CD14-positive monocyte (primary cell): ENCODE data around the gene TMEM14A. TPM values are rescaled to one million over a fixed set of nuclear protein-coding genes. Genes with fewer than 3 reads are reported as not detected.

Experiments
- DNase-seq, 3 donors: peaks; one replicate each; pipeline ENCODE4 v3.0.0-alpha.2; 2011 to 2022
- H2AFZ ChIP-seq: 2 replicates; pipeline ENCODE4 v1.6.0; 2012; ENCODE audit warnings: mild to moderate bottlenecking, low read depth, low read length, inconsistent platforms; ENCODE audit not compliant: insufficient read depth, poor library complexity, severe bottlenecking
- H3K27ac ChIP-seq, 2 donors: 1 replicate in 1 of 2; 2 replicates in 1 of 2; pipeline ENCODE4 v1.5.1; 2012 to 2013; ENCODE audit warnings: low read length in 2 of 2, control low read depth in 1 of 2, inconsistent platforms in 1 of 2, low read depth in 1 of 2, mild to moderate bottlenecking in 1 of 2
- H3K27me3 ChIP-seq, 2 donors: one replicate each; pipeline versions ENCODE4 v1.6.0 to v1.6.1; 2011 to 2013; ENCODE audit warnings: low read length in 2 of 2; ENCODE audit not compliant: control insufficient read depth in 2 of 2, insufficient read depth in 2 of 2
- H3K36me3 ChIP-seq, 2 donors: replicated peaks in 1 of 2; 1 replicate in 1 of 2; 2 replicates in 1 of 2; pipeline versions ENCODE4 v1.5.1 to v1.6.1; 2012 to 2013; ENCODE audit warnings: low read length in 2 of 2, control low read depth in 1 of 2, inconsistent platforms in 1 of 2, mild to moderate bottlenecking in 1 of 2; ENCODE audit not compliant: insufficient read depth in 2 of 2, control insufficient read depth in 1 of 2
- H3K4me1 ChIP-seq, 2 donors: 1 replicate in 1 of 2; 2 replicates in 1 of 2; pipeline versions ENCODE4 v1.5.1 to v1.6.1; 2012 to 2013; ENCODE audit warnings: low read length in 2 of 2, control low read depth in 1 of 2, inconsistent platforms in 1 of 2, mild to moderate bottlenecking in 1 of 2, moderate library complexity in 1 of 2; ENCODE audit not compliant: insufficient read depth in 2 of 2, control insufficient read depth in 1 of 2
- H3K4me2 ChIP-seq: replicated peaks from 2 replicates; pipeline ENCODE3; 2012; ENCODE audit warnings: low read length, moderate library complexity, mild to moderate bottlenecking; ENCODE audit not compliant: poor library complexity, severe bottlenecking; ENCODE audit errors: extremely low read depth
- H3K4me3 ChIP-seq, 3 experiments: fragments of 200-600 bp in 1 of 3; sonication (generic) in 1 of 3; replicated peaks in 1 of 3; 1 replicate in 2 of 3; 2 replicates in 1 of 3; pipeline ENCODE4 v1.5.1; 2011 to 2013; ENCODE audit warnings: low read length in 3 of 3, mild to moderate bottlenecking in 3 of 3, control low read depth in 2 of 3, low read depth in 2 of 3, inconsistent platforms in 1 of 3, moderate library complexity in 1 of 3
- H3K79me2 ChIP-seq: 2 replicates; pipeline ENCODE4 v1.6.0; 2012; ENCODE audit warnings: mild to moderate bottlenecking, control low read depth, inconsistent platforms, low read length, moderate library complexity; ENCODE audit not compliant: insufficient read depth
- H3K9ac ChIP-seq: 2 replicates; pipeline ENCODE4 v1.6.0; 2017; ENCODE audit warnings: low read length, mild to moderate bottlenecking; ENCODE audit not compliant: insufficient read depth, poor library complexity, severe bottlenecking
- H3K9me3 ChIP-seq, 2 donors: replicated peaks in 1 of 2; 1 replicate in 1 of 2; 2 replicates in 1 of 2; pipeline versions ENCODE4 v1.5.1 to v1.6.1; 2012 to 2013; ENCODE audit warnings: low read length in 2 of 2, control low read depth in 1 of 2; ENCODE audit not compliant: control insufficient read depth in 1 of 2, insufficient read depth in 1 of 2
- H4K20me1 ChIP-seq: 2 replicates; pipeline ENCODE4 v1.6.0; 2012; ENCODE audit warnings: mild to moderate bottlenecking, low read length, control low read depth, moderate library complexity; ENCODE audit not compliant: insufficient read depth
- H3K27ac Mint-ChIP-seq, 7 donors: one replicate each; pipeline ENCODE4 v1.8.0; 2020; ENCODE audit warnings: mild to moderate bottlenecking in 7 of 7, mixed read lengths in 7 of 7, moderate library complexity in 6 of 7, inconsistent platforms in 2 of 7
- H3K27me3 Mint-ChIP-seq, 3 donors: one replicate each; pipeline ENCODE4 v1.8.0; 2021 to 2022; ENCODE audit warnings: low read depth in 3 of 3, mild to moderate bottlenecking in 3 of 3, mixed read lengths in 3 of 3, moderate library complexity in 3 of 3, inconsistent platforms in 1 of 3
- H3K36me3 Mint-ChIP-seq, 2 donors: one replicate each; pipeline ENCODE4 v1.8.0; 2020; ENCODE audit warnings: mixed read lengths in 2 of 2, inconsistent platforms in 1 of 2, mild to moderate bottlenecking in 1 of 2
- H3K4me1 Mint-ChIP-seq: one replicate; pipeline ENCODE4 v1.8.0; 2020; ENCODE audit warnings: mild to moderate bottlenecking, mixed read lengths
- H3K4me3 Mint-ChIP-seq, 2 donors: one replicate each; pipeline ENCODE4 v1.8.0; 2020; ENCODE audit warnings: mild to moderate bottlenecking in 2 of 2, mixed read lengths in 2 of 2, moderate library complexity in 1 of 2
- H3K9me3 Mint-ChIP-seq, 7 donors: one replicate each; pipeline ENCODE4 v1.8.0; 2020 to 2022; ENCODE audit warnings: mixed read lengths in 7 of 7, mild to moderate bottlenecking in 6 of 7, moderate library complexity in 6 of 7, inconsistent platforms in 2 of 7
- WGBS: methylation state at CpG from one replicate; pipeline ENCODE4 v1.1.5; 2013; ENCODE audit warnings: missing lambda C conversion rate; ENCODE audit not compliant: insufficient coverage; 5-methylcytosine and 5-hydroxymethylcytosine counted together
- intact Hi-C, 2 donors: fragments of 100-400 bp; cut with micrococcal nuclease; formaldehyde crosslinking; loops; one replicate each; pipeline versions ENCODE4 v1.15.0 to v1.15.1; 2023
- polyA plus RNA-seq, 3 donors: library from polyadenylated mRNA; depleted of rRNA in 1 of 3; unstranded in 2 of 3; stranded (reverse) in 1 of 3; fragments of 300-500 nt in 2 of 3; fragments of >200 nt in 1 of 3; fragmentation: Illumina TruSeq in 2 of 3; gene quantifications; 1 replicate in 2 of 3; 2 replicates in 1 of 3; pipeline ENCODE4 v1.2.3, GENCODE V29; 2012 to 2021
- TF ChIP-seq, protein P1 (sequence below): fragments of 200-600 bp; IDR thresholded peaks from one replicate; pipeline ENCODE4 v1.8.0; 2022; ENCODE audit warnings: antibody characterized with exemption, mild to moderate bottlenecking

The TMEM14A gene
- polyA plus RNA-seq, 3 donors, result 0.08 to 0.23 (median 0.20) TPM

DNA sequence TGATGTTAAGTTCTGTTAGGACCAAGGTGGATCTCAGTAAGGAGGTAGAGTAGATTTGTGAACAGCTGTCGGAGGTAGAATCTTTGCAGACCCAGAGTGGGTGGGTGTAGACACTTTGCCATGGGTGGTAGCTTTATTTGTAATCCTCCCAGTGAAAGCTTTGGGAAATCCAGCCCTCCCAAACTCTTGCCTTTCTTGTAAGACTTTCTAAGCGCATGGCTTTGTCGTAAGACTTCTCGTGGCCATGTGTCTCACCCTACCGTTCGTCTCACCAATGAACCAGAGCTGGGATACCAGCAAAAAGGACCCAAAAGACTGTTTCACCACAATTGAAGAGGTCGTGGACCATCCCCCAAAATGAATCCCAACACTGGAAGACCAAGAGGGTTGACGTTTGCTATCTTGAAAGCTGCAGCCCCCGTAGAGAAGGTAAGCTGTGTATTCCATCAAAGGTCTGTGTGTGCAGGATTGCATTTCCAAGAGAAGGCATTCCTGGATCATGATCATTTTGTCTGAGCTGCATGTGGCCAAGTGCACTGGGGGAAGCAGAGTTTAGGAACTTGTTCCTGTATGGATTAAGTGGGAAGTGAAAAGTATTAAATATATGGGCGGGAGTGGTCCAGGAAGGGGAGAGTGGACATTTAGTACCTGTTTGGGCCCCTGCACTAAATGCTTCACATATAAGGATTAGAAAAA lies 5.8 kb upstream of the TMEM14A start:
- Histone ChIP-seq H4K20me1 (no peaks in the 10 kb centered on the region), H3K9ac (no peak overlapping the region), H3K27ac (no peak overlapping the region), H3K9me3 (no peaks in the 10 kb centered on the region), H3K27me3 (peaks cover 17 to 27% of the 10 kb centered on the region in 2 donors), H3K36me3 (no peaks in the 10 kb centered on the region), H2AFZ (peak overlapping the region; percentile 89), H3K79me2 (no peaks in the 10 kb centered on the region), H3K4me3 (peak overlapping the region in 1 of 3 experiments; percentile 79), H3K4me2 (peak overlapping the region; percentile 92), H3K4me1 (peaks cover 21 to 35% of the 10 kb centered on the region in 2 donors)
- DNase-seq, result no peak
- no peak overlapping the region for H3K27ac Mint-ChIP-seq
- H3K4me1 Mint-ChIP-seq, result peaks cover 14% of the 10 kb centered on the region
- WGBS, result 100% methylated on average over 6 of the region's 10 CpGs
- H3K9me3 Mint-ChIP-seq, result no peaks in the 10 kb centered on the region
- no peaks in the 10 kb centered on the region for H3K36me3 Mint-ChIP-seq
- intact Hi-C loops, result loop anchor here (2.0 to 10.0 kb wide), 3 partner anchors 90 to 360 kb away; partner anchors contain the start of gene TRAM2 (in 2 of the 2)
- H3K4me3 Mint-ChIP-seq, result no peak overlapping the region
- TF ChIP-seq, protein P1, sequence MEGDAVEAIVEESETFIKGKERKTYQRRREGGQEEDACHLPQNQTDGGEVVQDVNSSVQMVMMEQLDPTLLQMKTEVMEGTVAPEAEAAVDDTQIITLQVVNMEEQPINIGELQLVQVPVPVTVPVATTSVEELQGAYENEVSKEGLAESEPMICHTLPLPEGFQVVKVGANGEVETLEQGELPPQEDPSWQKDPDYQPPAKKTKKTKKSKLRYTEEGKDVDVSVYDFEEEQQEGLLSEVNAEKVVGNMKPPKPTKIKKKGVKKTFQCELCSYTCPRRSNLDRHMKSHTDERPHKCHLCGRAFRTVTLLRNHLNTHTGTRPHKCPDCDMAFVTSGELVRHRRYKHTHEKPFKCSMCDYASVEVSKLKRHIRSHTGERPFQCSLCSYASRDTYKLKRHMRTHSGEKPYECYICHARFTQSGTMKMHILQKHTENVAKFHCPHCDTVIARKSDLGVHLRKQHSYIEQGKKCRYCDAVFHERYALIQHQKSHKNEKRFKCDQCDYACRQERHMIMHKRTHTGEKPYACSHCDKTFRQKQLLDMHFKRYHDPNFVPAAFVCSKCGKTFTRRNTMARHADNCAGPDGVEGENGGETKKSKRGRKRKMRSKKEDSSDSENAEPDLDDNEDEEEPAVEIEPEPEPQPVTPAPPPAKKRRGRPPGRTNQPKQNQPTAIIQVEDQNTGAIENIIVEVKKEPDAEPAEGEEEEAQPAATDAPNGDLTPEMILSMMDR, result no peak
- H3K27me3 Mint-ChIP-seq, result peaks cover 6 to 16% (median 11%) of the 10 kb centered on the region in 3 donors

DNA sequence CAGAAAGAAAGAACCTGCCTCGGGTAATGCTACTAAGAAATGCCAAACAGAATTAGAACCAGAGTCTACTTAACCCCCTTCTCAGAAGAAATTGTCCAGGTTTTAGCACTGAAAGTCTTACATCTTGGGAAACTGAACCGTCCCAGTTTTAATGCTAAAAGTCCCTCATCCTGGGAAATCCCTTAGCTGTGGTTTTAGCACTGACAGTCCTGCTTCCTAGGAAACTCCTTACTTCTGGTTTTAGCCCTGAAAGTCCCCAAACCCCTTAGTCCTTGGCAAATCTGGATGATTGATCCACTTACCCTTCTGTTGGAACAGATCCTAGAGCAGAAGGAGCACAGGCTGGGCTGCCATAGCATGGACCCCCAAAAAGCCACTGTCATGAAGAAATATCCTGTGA lies 4.8 kb upstream of the TMEM14A start:
- Mint-ChIP-seq H3K4me1 (peaks cover 21% of the 10 kb centered on the region), H3K36me3 (no peaks in the 10 kb centered on the region), H3K27ac (no peak overlapping the region), H3K27me3 (peaks cover 12 to 22% (median 15%) of the 10 kb centered on the region in 3 donors), H3K4me3 (no peak overlapping the region), H3K9me3 (no peaks in the 10 kb centered on the region)
- Histone ChIP-seq H3K9ac (no peak overlapping the region), H3K9me3 (no peaks in the 10 kb centered on the region), H3K4me2 (no peak overlapping the region), H2AFZ (no peak overlapping the region), H3K27me3 (peaks cover 17 to 33% of the 10 kb centered on the region in 2 donors), H3K36me3 (no peaks in the 10 kb centered on the region), H3K4me1 (peaks cover 29 to 43% of the 10 kb centered on the region in 2 donors), H3K4me3 (no peak overlapping the region), H3K79me2 (no peaks in the 10 kb centered on the region), H3K27ac (no peak overlapping the region), H4K20me1 (no peaks in the 10 kb centered on the region)
- DNase-seq, result peak in 1 of 3 donors; percentile 21
- intact Hi-C loops, result loop anchor here (10.0 kb wide), 2 partner anchors 91 to 361 kb away; partner anchors contain the start of gene TRAM2 (in 2 of the 2)
- TF ChIP-seq, protein P1, result no peak
- 80% methylated on average over 2 of the region's 2 CpGs for WGBS
